ENCODE measurements around the gene CAPRIN2. TPM values are rescaled to one million over a fixed set of nuclear protein-coding genes. Genes with fewer than 3 reads are reported as not detected.

Gene CAPRIN2
- total and polyA plus RNA-seq, 2 of the 4 experiments (the other 2 are of a cell fraction) = 18.9 to 23.8 TPM

DNA sequence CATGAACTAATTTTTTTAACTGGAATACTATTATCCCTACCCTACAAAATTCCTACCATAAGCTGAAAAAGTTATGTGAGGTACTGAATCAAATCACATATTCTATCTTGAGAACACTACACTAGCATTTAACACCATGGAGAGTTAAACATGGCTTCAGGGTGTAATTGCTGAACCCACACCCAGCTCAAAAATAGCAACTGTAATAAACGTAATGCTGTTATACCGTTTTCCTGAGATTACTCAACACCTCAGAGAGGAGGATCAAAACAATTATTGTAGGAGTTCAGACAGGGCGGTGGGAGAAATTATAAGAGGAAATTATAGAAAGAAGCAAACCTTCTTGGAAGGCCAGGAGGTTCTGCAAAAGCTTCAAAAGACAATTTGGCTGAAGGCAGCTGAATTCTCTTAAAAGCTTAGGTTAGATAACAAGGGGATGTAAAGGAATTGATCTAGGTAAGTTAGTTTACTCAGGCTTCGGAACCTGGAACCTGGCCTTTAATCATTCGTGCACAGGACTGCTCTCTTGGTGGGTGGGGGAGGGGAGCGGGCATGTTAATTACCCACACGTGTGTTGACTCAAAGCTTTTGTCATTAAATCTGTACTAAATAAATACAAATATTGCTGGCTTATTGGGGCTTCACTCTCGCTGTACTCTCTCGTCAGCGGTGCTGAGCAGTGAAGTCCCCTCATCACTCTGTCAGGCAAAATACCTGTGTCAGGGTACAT is 47.0 kb downstream of the CAPRIN2 start:
- Histone ChIP-seq H3K14ac (replicated peaks; ENCODE audit: low read depth, low read length) (no peak overlapping the region), H4K5ac (ENCODE audit: low read depth, low read length) (no peak overlapping the region), H2AK9ac (replicated peaks; ENCODE audit: low read depth, low read length, poor library complexity) (no peak overlapping the region), H3K9ac (ENCODE audit: low read depth, low read length) (no peak overlapping the region), H3K23ac (ENCODE audit: low read depth, low read length) (no peak overlapping the region), H2AFZ (replicated peaks; ENCODE audit: low read length, poor library complexity) (no peak overlapping the region), H2BK5ac (ENCODE audit: low read depth, low read length, poor library complexity, severe bottlenecking) (no peak overlapping the region), H3K36me3 (ENCODE audit: control insufficient read depth, insufficient read depth, low read length) (peaks cover 9% of the 10 kb centered on the region), H3K27ac (ENCODE audit: insufficient read depth, low read length) (no peak overlapping the region), H3K4ac (ENCODE audit: low read depth, low read length) (no peak overlapping the region), H4K91ac (ENCODE audit: insufficient read depth, low read depth, low read length) (no peak overlapping the region), H4K20me1 (ENCODE audit: insufficient read depth, low read length) (no peaks in the 10 kb centered on the region), H3K4me2 (ENCODE audit: low read depth, low read length) (no peak overlapping the region), H4K8ac (ENCODE audit: low read depth in 2 of 2, low read length in 2 of 2) (no peak overlapping the region), H2AK5ac (ENCODE audit: low read depth, low read length) (no peak overlapping the region), H3K9me1 (ENCODE audit: insufficient read depth, low read length) (no peaks in the 10 kb centered on the region), H3K79me1 (ENCODE audit: low read depth in 1 of 2, low read length in 2 of 2) (no peaks in the 10 kb centered on the region), H2BK15ac (ENCODE audit: low read depth, low read length) (no peak overlapping the region), H3K9me3 (ENCODE audit: control insufficient read depth, insufficient read depth, low read length) (no peaks in the 10 kb centered on the region), H2BK120ac (ENCODE audit: low read depth, low read length) (no peak overlapping the region), H3K27me3 (ENCODE audit: control insufficient read depth, insufficient read depth, low read length) (no peaks in the 10 kb centered on the region), H3K18ac (ENCODE audit: low read depth, low read length) (no peak overlapping the region), H3K56ac (ENCODE audit: extremely low read depth, insufficient read depth, low read length) (no peak overlapping the region), H3K4me1 (ENCODE audit: control insufficient read depth, insufficient read depth, low read length) (no peaks in the 10 kb centered on the region), H2BK20ac (ENCODE audit: low read depth, low read length) (no peak overlapping the region), H3K4me3 (ENCODE audit: insufficient read depth, low read depth, low read length) (no peak overlapping the region)
- in situ Hi-C loops (cut with MboI; ENCODE audit: low sequenced_read_pairs) = no loop called here
- TF ChIP-seq CEBPB (IDR thresholded peaks at IDR 0.05; ENCODE audit: low read depth, low read length) = no peak
- no peak for TF ChIP-seq RCOR1 (IDR thresholded peaks at IDR 0.05; ENCODE audit: insufficient replicate concordance, low read length)
- no peak for TF ChIP-seq MXI1 (IDR thresholded peaks at IDR 0.05; ENCODE audit: borderline replicate concordance, low read depth, low read length)
- no peak for TF ChIP-seq CHD1 (IDR thresholded peaks at IDR 0.05; ENCODE audit: low read depth, low read length)
- TF ChIP-seq RAD21 (IDR thresholded peaks at IDR 0.05; ENCODE audit: low read length) = no peak
- no peak for TF ChIP-seq RFX5 (IDR thresholded peaks at IDR 0.05; ENCODE audit: low read depth, low read length)
- TF ChIP-seq, protein P1, sequence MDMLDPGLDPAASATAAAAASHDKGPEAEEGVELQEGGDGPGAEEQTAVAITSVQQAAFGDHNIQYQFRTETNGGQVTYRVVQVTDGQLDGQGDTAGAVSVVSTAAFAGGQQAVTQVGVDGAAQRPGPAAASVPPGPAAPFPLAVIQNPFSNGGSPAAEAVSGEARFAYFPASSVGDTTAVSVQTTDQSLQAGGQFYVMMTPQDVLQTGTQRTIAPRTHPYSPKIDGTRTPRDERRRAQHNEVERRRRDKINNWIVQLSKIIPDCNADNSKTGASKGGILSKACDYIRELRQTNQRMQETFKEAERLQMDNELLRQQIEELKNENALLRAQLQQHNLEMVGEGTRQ (IDR thresholded peaks at IDR 0.05; ENCODE audit: low read depth, low read length) = no peak
- TF ChIP-seq ELK1 (IDR thresholded peaks at IDR 0.05; ENCODE audit: borderline replicate concordance, low read depth, low read length) = no peak
- TF ChIP-seq CTCF (conservative IDR thresholded peaks at IDR 0.05; ENCODE audit: low read depth, low read length) = no peak
- no peak for TF ChIP-seq SMC3 (IDR thresholded peaks at IDR 0.05; ENCODE audit: low read depth, low read length)
- TF ChIP-seq FOS (IDR thresholded peaks at IDR 0.05; ENCODE audit: low read depth, low read length) = no peak
- no peak for TF ChIP-seq MAZ (IDR thresholded peaks at IDR 0.05; ENCODE audit: borderline replicate concordance, low read depth, low read length)
- TF ChIP-seq BHLHE40 (IDR thresholded peaks at IDR 0.05; ENCODE audit: low read depth, low read length) = no peak
- TF ChIP-seq NFE2L2 (IDR thresholded peaks at IDR 0.05; ENCODE audit: low read depth, low read length) = no peak
- TF ChIP-seq MAFK (IDR thresholded peaks at IDR 0.05; ENCODE audit: low read depth, low read length) = no peak
- intact Hi-C loops (cut with micrococcal nuclease) = no loop called here
- DNase-seq (no peak), ATAC-seq (ENCODE audit: low read depth) (no peak)
- ChIA-PET POLR2A (ENCODE audit: unreplicated experiment) (no interaction called here), CTCF (no interaction called here)
- no TSS peak for BruUV-seq (replicated peaks)
- WGBS, 2 experiments (ENCODE audit: extremely low coverage in 2 of 2, insufficient read length in 1 of 2) = no CpG with 5 or more reads among the region's 10 CpGs
- dilution Hi-C loops (cut with HindIII; ENCODE audit: low sequenced_read_pairs, unreplicated experiment) = no loop called here

Measured in IMR-90 (cell line).